UCSD-AML1 (cell line): ENCODE measurements around the gene RECQL5.

Experiments
- DNase-seq: peaks from one replicate; lab custom pipeline; 2025; ENCODE audit not compliant: unreplicated experiment; lab: John Stamatoyannopoulos, UW

The RECQL5 gene

GRCh38 chr17:75688209-75688825 lies 21.4 kb upstream of the RECQL5 start:
- DNase-seq, result peak; percentile 61

- DNase-seq, result no peak
These were observed 18.5 kb upstream of the RECQL5 start for GRCh38 chr17:75685499-75685898.

GRCh38 chr17:75684924-75685323 lies 18.0 kb upstream of the RECQL5 start:
- DNase-seq, result no peak

- no peak for DNase-seq
These were observed 17.3 kb upstream of the RECQL5 start for GRCh38 chr17:75684249-75684648.

GRCh38 chr17:75683583-75683982 lies 16.6 kb upstream of the RECQL5 start:
- DNase-seq, result no peak

GRCh38 chr17:75681289-75681688 lies 14.3 kb upstream of the RECQL5 start:
- DNase-seq, result no peak

- no peak for DNase-seq
These were observed 13.5 kb upstream of the RECQL5 start for GRCh38 chr17:75680431-75680830.

GRCh38 chr17:75679706-75680211 lies 12.8 kb upstream of the RECQL5 start:
- no peak for DNase-seq

GRCh38 chr17:75676461-75676860 lies 9.5 kb upstream of the RECQL5 start:
- no peak for DNase-seq

- no peak for DNase-seq
These were observed 6.5 kb upstream of the RECQL5 start for GRCh38 chr17:75673487-75673886.

GRCh38 chr17:75672011-75672410 lies 5.1 kb upstream of the RECQL5 start:
- DNase-seq, result no peak

- DNase-seq, result no peak
These were observed 3.9 kb upstream of the RECQL5 start for GRCh38 chr17:75670868-75671267.

GRCh38 chr17:75668489-75668888 lies 1.5 kb upstream of the RECQL5 start:
- no peak for DNase-seq

GRCh38 chr17:75667825-75668224 lies 871 bp upstream of the RECQL5 start:
- no peak for DNase-seq

GRCh38 chr17:75665981-75666380 lies 973 bp downstream of the RECQL5 start:
- no peak for DNase-seq

- no peak for DNase-seq
These were observed 2.8 kb downstream of the RECQL5 start for GRCh38 chr17:75664099-75664549.

GRCh38 chr17:75662511-75662910 lies 4.4 kb downstream of the RECQL5 start:
- no peak for DNase-seq

- no peak for DNase-seq
These were observed 5.4 kb downstream of the RECQL5 start for GRCh38 chr17:75661531-75661930.

GRCh38 chr17:75658237-75658636 lies 8.7 kb downstream of the RECQL5 start:
- DNase-seq, result no peak

GRCh38 chr17:75654176-75654575 lies 12.8 kb downstream of the RECQL5 start:
- DNase-seq, result no peak

GRCh38 chr17:75652934-75653549 lies 13.9 kb downstream of the RECQL5 start:
- DNase-seq, result peak; percentile 26

GRCh38 chr17:75652341-75652740 lies 14.6 kb downstream of the RECQL5 start:
- no peak for DNase-seq

- no peak for DNase-seq
These were observed 16.1 kb downstream of the RECQL5 start for GRCh38 chr17:75650874-75651273.
